Cardiac fibroblast (primary cell): ENCODE measurements around the gene DVL2.
A peak's percentile ranks its signal among the peaks of the same experiment; 100 is the strongest.

Experiments used
- DNase-seq, 2 donors: peaks; one replicate each; pipeline versions ENCODE4 v3.0.0 to v3.0.0-alpha.2; 2010; ENCODE audit warnings: low read depth in 2 of 2
- H3K4me3 ChIP-seq, 2 donors: replicated peaks in 1 of 2; 1 replicate in 1 of 2; 2 replicates in 1 of 2; pipeline ENCODE4 v1.5.1; 2011; ENCODE audit warnings: low read depth in 2 of 2, low read length in 2 of 2, mild to moderate bottlenecking in 2 of 2, moderate library complexity in 1 of 2
- TF ChIP-seq, protein P1 (sequence below): IDR thresholded peaks from one replicate; pipeline ENCODE4 v1.5.1; 2011; ENCODE audit warnings: low read depth, mild to moderate bottlenecking, low read length, inconsistent platforms

DVL2 gene

DNA sequence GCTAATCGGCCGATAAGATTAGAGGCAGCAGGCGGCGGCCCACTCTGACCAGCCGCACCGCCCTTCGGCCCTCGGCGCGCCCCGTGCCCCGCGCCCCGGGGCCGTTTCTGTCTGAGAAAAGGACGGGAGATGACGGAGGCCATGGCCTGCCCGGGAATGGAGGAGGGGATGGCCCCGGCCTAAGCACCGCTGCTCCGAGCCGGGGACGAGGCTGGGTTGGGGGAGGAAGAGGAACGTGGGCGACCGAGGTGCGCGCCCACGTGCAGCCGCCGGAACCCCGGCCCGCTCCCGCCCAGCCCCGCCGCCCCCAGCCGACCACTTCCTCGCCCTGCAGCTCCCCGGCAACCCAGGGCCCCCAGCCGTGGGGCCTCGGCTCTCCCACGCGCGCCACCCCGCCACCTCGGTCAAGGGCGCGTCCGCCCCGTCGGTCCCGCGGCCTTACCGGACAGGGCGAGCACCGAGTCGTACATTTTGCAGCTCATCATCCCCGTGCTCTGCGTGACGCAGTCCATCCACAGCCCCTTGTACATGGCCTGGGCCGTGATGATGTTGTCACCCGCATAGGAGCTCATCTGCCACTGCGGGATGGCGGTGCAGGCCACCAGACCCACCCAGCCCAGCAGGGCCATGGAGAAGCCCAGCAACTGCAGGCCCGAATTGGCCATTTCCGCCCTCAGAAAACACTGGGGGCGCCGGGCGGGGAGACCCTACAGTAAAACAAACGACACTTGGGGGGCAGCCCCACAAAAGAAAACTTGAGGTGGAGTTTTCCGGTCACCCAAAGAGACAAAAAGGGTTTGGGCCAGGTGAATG, 27.3 kb upstream of the DVL2 start:
- TF ChIP-seq, protein P1, sequence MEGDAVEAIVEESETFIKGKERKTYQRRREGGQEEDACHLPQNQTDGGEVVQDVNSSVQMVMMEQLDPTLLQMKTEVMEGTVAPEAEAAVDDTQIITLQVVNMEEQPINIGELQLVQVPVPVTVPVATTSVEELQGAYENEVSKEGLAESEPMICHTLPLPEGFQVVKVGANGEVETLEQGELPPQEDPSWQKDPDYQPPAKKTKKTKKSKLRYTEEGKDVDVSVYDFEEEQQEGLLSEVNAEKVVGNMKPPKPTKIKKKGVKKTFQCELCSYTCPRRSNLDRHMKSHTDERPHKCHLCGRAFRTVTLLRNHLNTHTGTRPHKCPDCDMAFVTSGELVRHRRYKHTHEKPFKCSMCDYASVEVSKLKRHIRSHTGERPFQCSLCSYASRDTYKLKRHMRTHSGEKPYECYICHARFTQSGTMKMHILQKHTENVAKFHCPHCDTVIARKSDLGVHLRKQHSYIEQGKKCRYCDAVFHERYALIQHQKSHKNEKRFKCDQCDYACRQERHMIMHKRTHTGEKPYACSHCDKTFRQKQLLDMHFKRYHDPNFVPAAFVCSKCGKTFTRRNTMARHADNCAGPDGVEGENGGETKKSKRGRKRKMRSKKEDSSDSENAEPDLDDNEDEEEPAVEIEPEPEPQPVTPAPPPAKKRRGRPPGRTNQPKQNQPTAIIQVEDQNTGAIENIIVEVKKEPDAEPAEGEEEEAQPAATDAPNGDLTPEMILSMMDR, result no peak
- DNase-seq, result no peak
- H3K4me3 ChIP-seq, result peak overlapping the region; percentile 35 to 36

DNA sequence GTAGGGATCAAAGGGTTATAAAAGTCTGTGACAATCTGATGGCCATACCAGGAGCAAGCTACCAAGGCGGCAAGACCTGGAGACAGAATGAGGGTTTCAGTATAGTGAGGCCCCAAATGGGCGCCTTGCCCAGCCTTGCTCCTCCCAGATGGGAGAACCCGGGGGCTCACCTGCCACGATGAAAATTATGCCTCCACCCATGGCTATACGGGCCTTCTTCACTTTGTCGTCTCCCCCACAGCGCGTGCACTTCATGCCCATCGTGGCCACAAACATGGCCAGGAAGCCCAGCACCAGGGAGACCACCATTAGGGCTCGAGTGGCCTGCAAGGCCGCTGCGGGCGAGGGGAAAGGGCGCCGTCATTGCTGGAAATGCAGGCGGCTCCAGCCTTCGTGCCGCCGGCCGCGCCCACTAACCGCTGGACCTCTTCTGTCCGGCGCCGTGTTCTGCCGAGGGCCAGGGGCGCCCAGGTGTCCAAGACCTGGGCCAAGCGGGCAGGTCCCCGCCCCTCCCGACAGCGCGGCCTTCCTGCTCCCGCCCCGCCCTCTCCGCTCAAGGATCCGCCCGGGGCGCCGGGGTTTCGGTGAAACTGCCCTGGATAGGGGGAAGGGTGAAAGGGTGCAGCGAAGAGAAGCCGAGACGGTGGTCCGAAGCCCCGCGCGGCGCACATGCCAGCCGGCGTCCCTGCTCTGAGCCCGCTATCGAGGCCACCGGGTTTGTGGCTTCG, 26.5 kb upstream of the DVL2 start:
- peak overlapping the region; percentile 35 to 36 for H3K4me3 ChIP-seq
- DNase-seq, result no peak
- TF ChIP-seq, protein P1, result no peak

DNA sequence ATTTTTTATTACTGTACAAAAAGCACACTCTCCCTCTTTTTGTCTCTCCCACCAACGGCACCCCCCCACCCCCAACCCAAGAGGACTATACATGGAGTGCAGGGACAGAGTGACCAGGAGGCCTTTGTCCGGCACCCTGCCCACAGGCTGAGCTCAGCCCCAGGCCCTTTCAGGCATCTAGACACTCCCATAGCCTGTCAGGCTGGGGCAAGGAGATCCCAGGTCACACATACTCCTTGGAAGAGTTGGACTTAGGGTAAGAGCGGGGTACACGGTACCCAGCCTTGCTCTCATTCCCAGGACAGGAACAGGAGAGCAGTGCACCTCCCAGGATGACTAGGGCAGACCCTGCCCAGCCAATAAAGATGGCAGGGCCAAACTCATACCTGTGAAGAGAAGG, 25.8 kb upstream of the DVL2 start:
- no peak overlapping the region for H3K4me3 ChIP-seq
- no peak for DNase-seq
- TF ChIP-seq, protein P1, result no peak

DNA sequence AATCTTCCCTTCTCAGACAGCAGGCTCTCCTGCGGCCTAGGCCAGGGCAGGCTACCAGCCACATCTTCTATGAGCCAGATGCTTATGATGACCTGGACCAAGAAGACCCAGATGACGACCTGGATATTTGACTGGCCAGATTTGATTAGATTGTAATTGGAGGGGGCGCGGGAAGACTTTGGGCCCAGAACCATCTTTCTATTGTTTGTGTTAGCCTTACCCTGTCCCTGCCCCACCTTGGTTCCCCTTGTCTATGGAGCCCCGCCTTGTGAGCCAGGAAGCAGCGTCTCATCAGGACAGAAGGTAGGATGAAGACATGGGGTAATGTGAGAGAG, 25.2 kb upstream of the DVL2 start:
- H3K4me3 ChIP-seq, result no peak overlapping the region
- DNase-seq, result no peak
- TF ChIP-seq, protein P1, result no peak

DNA sequence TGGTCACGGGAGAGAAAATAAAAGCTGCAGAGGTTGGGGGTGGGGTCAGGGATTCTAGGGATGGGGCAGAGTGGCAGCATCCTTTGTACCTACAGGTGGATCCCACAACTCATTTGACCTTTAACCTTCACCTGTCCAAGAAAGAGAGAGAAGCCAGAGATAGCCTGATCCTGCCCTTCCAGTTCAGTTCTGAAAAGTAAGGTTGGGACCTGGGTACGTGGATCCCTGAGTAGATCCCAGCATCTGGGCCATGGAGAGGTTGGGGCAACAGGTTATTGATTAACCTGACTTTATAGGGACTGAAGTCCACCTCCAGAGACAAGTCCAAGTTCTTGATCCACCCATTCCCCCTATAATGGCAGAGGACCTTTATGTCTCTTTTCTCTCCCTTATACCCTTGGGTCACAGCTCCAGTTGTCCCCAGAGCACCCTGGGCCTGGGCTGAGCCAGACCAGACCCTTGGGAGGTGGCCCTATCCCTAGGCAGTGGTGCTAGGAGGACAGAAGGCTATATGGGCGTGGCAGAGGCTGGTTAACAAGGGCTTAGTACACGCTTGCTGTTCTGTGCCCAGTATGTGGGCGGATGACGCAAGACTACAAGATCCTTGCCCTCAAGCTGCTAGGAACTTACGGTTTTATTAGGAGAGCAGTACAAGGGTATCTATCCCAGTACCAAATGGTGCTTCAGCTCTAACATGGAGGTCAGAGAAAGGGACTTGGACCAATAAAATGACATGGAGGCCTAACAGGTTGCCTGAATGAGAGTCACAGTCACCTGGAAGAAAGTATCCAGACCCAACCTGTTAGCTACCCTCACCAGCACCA, 24.6 kb upstream of the DVL2 start:
- TF ChIP-seq, protein P1, result no peak
- no peak overlapping the region for H3K4me3 ChIP-seq
- peak; percentile 41 to 73 for DNase-seq

DNA sequence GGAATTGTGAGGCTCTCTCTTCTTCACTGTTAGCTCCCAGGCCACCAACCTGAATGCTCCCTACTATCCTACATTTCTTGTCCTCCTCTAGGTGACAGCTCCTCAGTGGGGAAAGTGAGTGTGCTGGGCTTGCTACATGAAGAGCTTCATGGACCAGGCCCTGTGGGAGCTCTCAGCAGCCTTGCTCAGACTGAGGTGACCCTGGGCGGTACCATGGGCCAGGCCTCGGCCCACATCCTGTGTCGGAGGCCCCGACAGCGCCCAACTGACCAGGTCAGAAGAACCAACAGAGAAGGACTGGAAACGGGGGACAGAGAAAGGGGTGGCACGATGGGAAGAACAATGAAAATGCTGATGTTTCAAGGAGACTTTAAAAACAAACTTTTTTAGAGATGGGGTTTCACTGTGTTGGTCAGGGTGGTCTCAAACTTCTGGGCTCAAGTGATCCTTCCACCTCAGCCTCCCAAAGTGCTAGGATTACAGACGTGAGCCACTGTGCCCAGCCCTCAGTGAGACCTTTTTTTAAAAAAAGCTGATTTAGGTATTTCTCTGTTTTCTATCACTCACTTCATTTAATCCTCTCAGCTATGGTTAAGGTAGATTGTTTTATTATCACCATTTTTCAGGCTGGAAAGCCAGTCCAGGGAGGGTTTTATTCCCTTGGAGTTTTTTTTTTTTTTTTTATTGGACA, 22.6 kb upstream of the DVL2 start:
- no peak overlapping the region for H3K4me3 ChIP-seq
- DNase-seq, result no peak
- TF ChIP-seq, protein P1, result no peak
